Vagina (tissue), 2 donors: ENCODE results near the gene HIBCH. TPM values are rescaled to one million over a fixed set of nuclear protein-coding genes. Genes with fewer than 3 reads are reported as not detected.
"Not testable (repeated sequence)": the region's sequence is repeated elsewhere in the genome, so short reads cannot be mapped to it uniquely, and the experiment has no call there.

ENCODE experiments used
- DNase-seq, 2 donors: peaks; one replicate each; pipeline ENCODE4 v3.0.0-alpha.2; 2017; ENCODE audit errors: extremely low spot score in 2 of 2
- H3K27ac ChIP-seq: fragments of 200-600 bp; sonication (generic); one replicate; pipeline ENCODE4 v1.5.1; 2019
- H3K27me3 ChIP-seq: fragments of 200-600 bp; sonication (generic); one replicate; pipeline ENCODE4 v1.5.1; 2019
- H3K36me3 ChIP-seq, 2 donors: fragments of 200-600 bp; sonication (generic); one replicate each; pipeline ENCODE4 v1.5.1; 2017 to 2019
- H3K4me1 ChIP-seq: fragments of 200-600 bp; sonication (generic); one replicate; pipeline ENCODE4 v1.5.1; 2019
- H3K4me3 ChIP-seq, 2 donors: fragments of 200-600 bp; sonication (generic); 1 replicate in 1 of 2; 2 replicates in 1 of 2; pipeline ENCODE4 v1.5.1; 2016 to 2019
- H3K9me3 ChIP-seq: fragments of 200-600 bp; sonication (generic); one replicate; pipeline ENCODE4 v1.5.1; 2019
- CTCF ChIP-seq, 3 experiments: fragments of 450-650 bp in 2 of 3; fragments of 200-600 bp in 1 of 3; sonication (generic) in 1 of 3; IDR thresholded peaks; one replicate each; pipeline ENCODE4 v1.5.1; 2017 to 2019; ENCODE audit warnings: antibody characterized with exemption in 3 of 3, mild to moderate bottlenecking in 2 of 3, moderate library complexity in 2 of 3
- POLR2A ChIP-seq, 2 donors: fragments of 450-650 bp; IDR thresholded peaks; one replicate each; pipeline ENCODE4 v1.6.1; 2017; ENCODE audit warnings: antibody characterized with exemption in 2 of 2, mild to moderate bottlenecking in 2 of 2, moderate library complexity in 2 of 2
- POLR2AphosphoS5 ChIP-seq, 2 donors: sonication (generic); formaldehyde crosslinking; IDR thresholded peaks; one replicate each; pipeline ENCODE4 v1.9.0; 2017; ENCODE audit warnings: antibody characterized with exemption in 2 of 2, mild to moderate bottlenecking in 2 of 2, low read depth in 1 of 2; ENCODE audit not compliant: insufficient read depth in 1 of 2
- intact Hi-C: fragments of 100-400 bp; cut with DNase I; formaldehyde crosslinking; loops from one replicate; pipeline ENCODE4 v1.15.1; 2023
- total RNA-seq: library from RNA; depleted of rRNA; stranded (reverse); fragments of >200 nt; gene quantifications from one replicate; pipeline ENCODE4 v1.2.3, GENCODE V29; 2016

Gene HIBCH
- total RNA-seq, 1 donor from 2014 or later, result 25.0 TPM

GRCh38 chr2:190301032-190301431 lies 18.6 kb downstream of the HIBCH start:
- intact Hi-C loops, result no loop called here
- TF ChIP-seq POLR2AphosphoS5 (IDR thresholded peaks at IDR 0.05; ENCODE audit: insufficient read depth in 1 of 2, low read depth in 1 of 2) (no peak), POLR2A (IDR thresholded peaks at IDR 0.05) (no peak), CTCF (IDR thresholded peaks at IDR 0.05) (no peak)
- Histone ChIP-seq H3K4me1 (peaks cover 16% of the 10 kb centered on the region), H3K9me3 (no peaks in the 10 kb centered on the region), H3K27me3 (no peaks in the 10 kb centered on the region), H3K27ac (no peak overlapping the region), H3K36me3 (no peaks in the 10 kb centered on the region), H3K4me3 (no peak overlapping the region)
- DNase-seq, result no peak

GRCh38 chr2:190297880-190298279 lies 21.7 kb downstream of the HIBCH start:
- not testable (repeated sequence) for H3K27me3 ChIP-seq, H3K9me3 ChIP-seq, H3K27ac ChIP-seq, H3K4me3 ChIP-seq, DNase-seq, H3K4me1 ChIP-seq
- intact Hi-C loops, result loop anchor here (5.0 kb wide), 1 partner anchor 1539 kb away; no protein-coding TSS in a partner anchor
- peaks cover 0 to 15% of the 10 kb centered on the region in 2 donors for H3K36me3 ChIP-seq

- Histone ChIP-seq H3K4me3 (no peak overlapping the region), H3K4me1 (no peaks in the 10 kb centered on the region), H3K9me3 (no peaks in the 10 kb centered on the region), H3K36me3 (peaks cover 0 to 29% of the 10 kb centered on the region in 2 donors), H3K27ac (no peak overlapping the region), H3K27me3 (no peaks in the 10 kb centered on the region)
- no peak for DNase-seq
- TF ChIP-seq POLR2A (IDR thresholded peaks at IDR 0.05) (no peak), POLR2AphosphoS5 (IDR thresholded peaks at IDR 0.05; ENCODE audit: insufficient read depth in 1 of 2, low read depth in 1 of 2) (no peak), CTCF (IDR thresholded peaks at IDR 0.05) (no peak)
- intact Hi-C loops, result no loop called here
These were observed 35.8 kb downstream of the HIBCH start for GRCh38 chr2:190283783-190284182.

- Histone ChIP-seq H3K36me3 (peaks cover 0 to 11% of the 10 kb centered on the region in 2 donors), H3K9me3 (no peaks in the 10 kb centered on the region), H3K27me3 (no peaks in the 10 kb centered on the region), H3K4me3 (no peak overlapping the region), H3K27ac (no peak overlapping the region), H3K4me1 (no peaks in the 10 kb centered on the region)
- TF ChIP-seq POLR2AphosphoS5 (IDR thresholded peaks at IDR 0.05; ENCODE audit: insufficient read depth in 1 of 2, low read depth in 1 of 2), result no peak
- no peak for TF ChIP-seq POLR2A (IDR thresholded peaks at IDR 0.05)
- no peak for DNase-seq
- intact Hi-C loops, result no loop called here
These were observed 38.9 kb downstream of the HIBCH start for GRCh38 chr2:190280565-190281350.

GRCh38 chr2:190279256-190280134 lies 40.1 kb downstream of the HIBCH start:
- not testable (repeated sequence) for DNase-seq, H3K27me3 ChIP-seq, H3K4me3 ChIP-seq, H3K36me3 ChIP-seq, H3K4me1 ChIP-seq, H3K9me3 ChIP-seq
- intact Hi-C loops, result loop anchor here (10.0 kb wide), 1 partner anchor 185 kb away; no protein-coding TSS in a partner anchor
- H3K27ac ChIP-seq, result peak overlapping the region; percentile 42

- intact Hi-C loops, result loop anchor here (10.0 kb wide), 1 partner anchor 183 kb away; no protein-coding TSS in a partner anchor
- no peak overlapping the region for H3K4me3 ChIP-seq
- H3K9me3 ChIP-seq, result no peaks in the 10 kb centered on the region
- no peaks in the 10 kb centered on the region for H3K27me3 ChIP-seq
- TF ChIP-seq CTCF (IDR thresholded peaks at IDR 0.05) (peak in 2 of 3 experiments; percentile 22 to 35), POLR2A (IDR thresholded peaks at IDR 0.05) (no peak)
- DNase-seq, result no peak
- H3K27ac ChIP-seq, result no peak overlapping the region
- peaks cover 0 to 5% of the 10 kb centered on the region in 2 donors for H3K36me3 ChIP-seq
- no peaks in the 10 kb centered on the region for H3K4me1 ChIP-seq
These were observed 42.2 kb downstream of the HIBCH start for GRCh38 chr2:190277234-190278112.
